Measurements from ENCODE around the gene HERPUD1. TPM values are rescaled to one million over a fixed set of nuclear protein-coding genes. Genes with fewer than 3 reads are reported as not detected.

The HERPUD1 gene
- total and polyA plus RNA-seq, 2 of the 8 experiments (the other 6 are each of a cell fraction or from before 2014, with no cell fraction given): 23.3 to 34.7 TPM

DNA sequence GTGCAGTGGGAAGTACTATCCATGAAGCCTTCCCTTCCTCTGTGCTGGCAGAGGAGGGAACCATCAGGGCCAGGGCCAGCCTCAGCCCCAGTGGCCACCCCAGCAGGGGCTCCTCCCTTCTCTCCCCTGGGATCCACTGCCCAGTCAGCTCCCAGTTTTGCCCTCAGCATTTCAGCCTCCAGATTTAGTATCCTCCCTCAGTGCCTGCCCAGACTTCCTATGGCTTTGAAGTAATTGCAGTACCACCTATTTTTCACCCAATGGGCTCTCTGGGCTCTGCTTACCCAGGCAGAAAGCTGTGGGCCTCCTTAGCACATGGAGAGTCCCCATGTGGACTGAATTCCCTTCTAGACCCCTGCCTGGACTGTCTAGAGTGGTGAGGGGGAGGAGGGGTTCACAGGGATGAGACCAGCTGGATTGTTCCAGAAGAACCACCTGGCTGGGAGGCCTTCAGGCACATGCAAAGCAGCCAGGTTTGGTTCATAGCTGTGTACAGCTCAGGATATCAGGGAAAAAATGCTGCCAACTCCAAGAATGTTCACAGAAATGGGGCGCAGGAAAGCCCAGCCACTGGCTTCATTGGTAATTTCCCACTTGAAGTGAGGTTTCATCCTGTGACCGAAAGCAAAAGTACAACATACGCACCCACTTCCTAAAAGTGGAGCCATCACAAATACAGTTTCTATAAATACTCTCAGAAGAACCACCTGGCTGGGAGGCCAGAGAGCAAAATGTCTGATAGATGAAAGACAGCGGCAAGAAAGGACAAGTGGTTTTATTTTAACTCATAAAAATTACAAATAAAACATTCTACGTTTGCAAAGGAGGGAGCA is 15.2 kb upstream of the HERPUD1 start:
- Histone ChIP-seq H3K27ac (ENCODE audit: low read depth, low read length) (no peak overlapping the region), H4K8ac (ENCODE audit: extremely low read depth, insufficient read depth, low read length) (no peak overlapping the region; the same call in 1 of the 2 replicates), H3K27me3 (replicated peaks in 1 of 4; ENCODE audit: control insufficient read depth in 3 of 4, extremely low read depth in 1 of 4, insufficient read depth in 3 of 4, low read length in 3 of 4) (no peaks in the 10 kb centered on the region; a peak in 1 of 7 replicates), H3K4me2 (ENCODE audit: insufficient read depth in 1 of 2, low read depth in 2 of 2, low read length in 2 of 2) (no peak overlapping the region), H3K23me2 (ENCODE audit: low read depth, low read length) (no peaks in the 10 kb centered on the region), H4K20me1 (replicated peaks in 1 of 2; ENCODE audit: control insufficient read depth in 1 of 2, insufficient read depth in 2 of 2, low read length in 2 of 2) (no peaks in the 10 kb centered on the region), H3K14ac (ENCODE audit: insufficient read length) (no peak overlapping the region), H3K4me1 (replicated peaks in 1 of 4; ENCODE audit: control insufficient read depth in 3 of 4, insufficient read depth in 4 of 4, low read length in 3 of 4) (peaks cover 0 to 8% (median 0%) of the 10 kb centered on the region in 4 experiments; a peak in 2 of 7 replicates), H4K91ac (replicated peaks; ENCODE audit: insufficient read length, low read length) (no peak overlapping the region), H3K4me3 (ENCODE audit: extremely low read depth in 1 of 4, insufficient read depth in 2 of 4, low read depth in 3 of 4, low read length in 4 of 4) (no peak overlapping the region), H3K79me2 (ENCODE audit: control insufficient read depth in 1 of 2, insufficient read depth in 2 of 2, low read length in 2 of 2) (no peaks in the 10 kb centered on the region), H2BK12ac (ENCODE audit: low read depth, low read length) (peak overlapping the region; percentile 63; the same call in 1 of the 2 replicates), H2AK5ac (ENCODE audit: low read depth, low read length) (no peak overlapping the region), H2AFZ (ENCODE audit: low read length) (no peak overlapping the region), H3K79me1 (ENCODE audit: low read depth, low read length) (no peaks in the 10 kb centered on the region), H3K18ac (ENCODE audit: extremely low read depth, low read length) (no peak overlapping the region), H3K56ac (replicated peaks; ENCODE audit: insufficient read length, low read depth, low read length) (no peak overlapping the region), H4K5ac (ENCODE audit: insufficient read length, low read depth, low read length) (no peak overlapping the region), H2BK15ac (ENCODE audit: low read length) (no peak overlapping the region), H3K9ac (replicated peaks in 1 of 4; ENCODE audit: extremely low read depth in 1 of 4, low read depth in 3 of 4, low read length in 3 of 4) (no peak overlapping the region), H2BK5ac (ENCODE audit: low read depth, low read length) (no peak overlapping the region), H3K23ac (ENCODE audit: insufficient read length) (no peak overlapping the region), H2BK120ac (replicated peaks; ENCODE audit: low read depth, low read length) (no peak overlapping the region), H3K9me3 (ENCODE audit: insufficient read depth in 2 of 2, low read depth in 1 of 2, low read length in 1 of 2) (no peaks in the 10 kb centered on the region), H3K36me3 (ENCODE audit: control insufficient read depth in 2 of 4, insufficient read depth in 4 of 4, low read length in 3 of 4) (no peaks in the 10 kb centered on the region), H2BK20ac (ENCODE audit: low read length) (no peak overlapping the region), H3K4ac (replicated peaks; ENCODE audit: insufficient read length, low read depth, low read length) (no peak overlapping the region)
- POLR2A ChIA-PET (ENCODE audit: partially characterized antibody): interaction anchor here (6.5 kb wide), 1 partner anchor 17 kb away, joined by 82 read pairs; the partner anchor contains the start of gene HERPUD1
- WGBS, 2 experiments (ENCODE audit: extremely low coverage in 1 of 2, insufficient coverage in 1 of 2, insufficient read length in 1 of 2, insufficient replicate concordance in 2 of 2, low coverage in 1 of 2, low lambda C conversion rate in 2 of 2, missing lambda C conversion rate in 1 of 2): 95% methylated on average over 5 of the region's 5 CpGs; no CpG with 5 or more reads in 1 of the 2 experiments
- CTCF ChIA-PET (ENCODE audit: partially characterized antibody): interaction anchor here (0.6 to 0.9 kb wide), 2 partner anchors 48 to 1453 kb away, joined by 4 read pairs; no protein-coding TSS in a partner anchor
- DNase-seq (ENCODE audit: low read depth in 1 of 2, low spot score in 2 of 2) (no peak), FAIRE-seq (no peak)
- no peak for TF ChIP-seq SAP30 (IDR thresholded peaks at IDR 0.05; ENCODE audit: insufficient read depth, insufficient replicate concordance, low read length)
- no peak for TF ChIP-seq SIRT6 (IDR thresholded peaks at IDR 0.05; ENCODE audit: low read length)
- TF ChIP-seq CEBPB (IDR thresholded peaks at IDR 0.05; ENCODE audit: low read depth, low read length): no peak
- TF ChIP-seq BCL11A (IDR thresholded peaks at IDR 0.05; ENCODE audit: low read depth in 2 of 2, low read length in 2 of 2): no peak
- no peak for TF ChIP-seq TCF12 (IDR thresholded peaks at IDR 0.05; ENCODE audit: low read depth, low read length)
- TF ChIP-seq SUZ12 (IDR thresholded peaks at IDR 0.05; ENCODE audit: low read length): no peak
- no peak for TF ChIP-seq POU5F1 (IDR thresholded peaks at IDR 0.05; ENCODE audit: low read depth, low read length)
- TF ChIP-seq RBBP5 (IDR thresholded peaks at IDR 0.05; ENCODE audit: borderline replicate concordance, low read depth, low read length): no peak
- no peak for TF ChIP-seq NRF1 (IDR thresholded peaks at IDR 0.05; ENCODE audit: low read depth, low read length)
